Measurements from ENCODE around the gene KIF4A.
A peak's percentile ranks its signal among the peaks of the same experiment; 100 is the strongest.
"Not testable (repeated sequence)": the region's sequence is repeated elsewhere in the genome, so short reads cannot be mapped to it uniquely, and the experiment has no call there.

Gene KIF4A

GRCh38 chrX:70289793-70290770 is at the start of gene KIF4A, which contains the start of gene PDZD11:
KIF4A (plus strand) TSS chrX:70290104; CDS start chrX:70290459, 355 bp downstream.
PDZD11 (minus strand) TSS chrX:70289927; CDS start chrX:70289341, 586 bp downstream.
- DNase-seq, result peak; percentile 49

- no peak for DNase-seq
Observed at GRCh38 chrX:70240751-70241150, 49.2 kb upstream of the KIF4A start.

DNA sequence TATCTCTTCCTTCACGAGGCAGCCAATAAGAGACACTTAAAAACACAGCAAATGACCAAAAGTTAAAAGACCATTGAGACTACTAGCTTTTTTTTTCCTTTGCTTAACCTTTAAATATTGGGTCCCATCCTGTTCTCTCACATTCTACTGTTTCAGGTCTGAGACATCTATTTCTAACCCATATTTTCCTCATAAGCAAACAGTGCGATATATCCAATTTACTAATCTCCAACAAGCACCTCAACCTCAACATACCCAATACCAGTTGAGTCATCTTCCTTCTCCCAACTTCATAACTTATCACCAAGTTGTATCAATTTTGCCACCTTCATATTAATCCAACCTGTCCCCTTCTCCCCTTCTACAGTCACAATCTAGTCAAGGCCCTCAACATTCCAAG is 48.4 kb upstream of the KIF4A start:
- DNase-seq, result no peak

GRCh38 chrX:70243601-70244000 is 46.3 kb upstream of the KIF4A start:
- DNase-seq, result not testable (repeated sequence)

GRCh38 chrX:70244881-70245280 is 45.0 kb upstream of the KIF4A start:
- no peak for DNase-seq

DNA sequence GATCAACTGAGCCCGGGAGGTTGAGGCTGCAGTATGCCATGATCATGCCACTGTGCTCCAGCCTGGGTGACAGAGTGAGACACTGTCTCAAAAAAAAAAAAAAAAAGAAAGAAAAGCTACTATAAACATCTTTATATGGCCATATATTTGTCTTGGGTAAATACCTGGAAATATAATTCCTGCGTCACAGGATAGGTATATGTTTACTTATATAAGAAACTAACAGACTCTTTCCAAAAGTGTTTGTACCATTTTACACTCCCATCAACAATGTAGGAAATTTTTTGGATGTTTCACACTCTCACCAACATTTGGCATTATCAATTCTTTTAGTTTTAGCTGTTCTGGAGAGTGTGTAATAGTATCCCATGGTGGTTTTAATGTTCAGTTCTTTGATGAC is 42.7 kb upstream of the KIF4A start:
- no peak for DNase-seq

DNA sequence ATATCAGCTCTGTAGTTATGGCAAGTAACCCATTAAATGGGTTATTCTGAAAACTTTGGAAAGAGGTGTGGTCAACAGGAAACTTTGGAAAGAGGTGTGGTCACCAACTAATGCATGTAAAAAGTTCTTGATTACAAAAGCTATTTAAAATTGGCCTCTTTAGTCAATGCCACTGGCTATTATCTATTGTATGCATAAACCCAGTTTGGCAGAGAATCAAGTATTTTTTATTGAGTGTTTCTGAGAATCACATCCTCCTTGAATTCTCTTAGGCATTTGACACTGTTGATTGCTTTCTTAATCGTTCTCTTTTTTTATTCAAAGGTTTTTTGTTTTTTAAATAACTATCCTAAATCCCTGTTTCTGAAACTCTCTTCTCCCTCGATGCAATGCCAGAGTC is 37.4 kb upstream of the KIF4A start:
- DNase-seq, result no peak

DNA sequence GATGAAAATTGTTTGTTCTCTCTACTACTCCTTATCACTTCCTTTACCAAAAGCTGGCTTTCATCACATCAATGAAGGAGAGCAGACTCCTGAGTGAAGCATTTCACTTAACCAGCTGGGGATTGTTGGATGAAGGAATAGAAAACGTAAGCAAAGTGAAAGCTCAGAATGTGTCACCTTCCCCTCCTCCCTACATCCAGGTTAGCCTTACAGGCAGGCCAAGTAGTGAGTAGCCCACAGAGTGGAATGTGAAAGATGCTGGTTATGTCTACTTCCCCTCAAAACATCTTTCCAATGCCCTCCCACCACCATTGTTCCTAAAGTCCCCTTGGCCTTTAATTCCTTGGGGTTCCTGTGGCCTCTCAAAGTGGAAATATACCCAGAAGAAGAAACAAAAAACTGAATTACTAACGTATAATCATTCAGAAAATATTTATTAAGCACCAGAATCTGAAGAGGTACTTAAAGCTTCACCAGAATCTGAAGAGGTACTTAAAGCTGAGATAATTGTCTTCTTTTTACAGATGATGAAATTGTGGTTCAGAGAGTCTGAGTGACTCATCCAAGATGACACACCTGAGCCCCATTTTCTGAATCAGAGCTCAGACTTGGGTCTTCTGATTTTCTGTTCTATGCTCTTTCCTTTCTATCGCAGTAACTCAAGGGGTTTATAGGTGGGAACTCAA is 36.4 kb upstream of the KIF4A start:
- no peak for DNase-seq

- no peak for DNase-seq
Observed at GRCh38 chrX:70254063-70254400, 35.9 kb upstream of the KIF4A start.

DNA sequence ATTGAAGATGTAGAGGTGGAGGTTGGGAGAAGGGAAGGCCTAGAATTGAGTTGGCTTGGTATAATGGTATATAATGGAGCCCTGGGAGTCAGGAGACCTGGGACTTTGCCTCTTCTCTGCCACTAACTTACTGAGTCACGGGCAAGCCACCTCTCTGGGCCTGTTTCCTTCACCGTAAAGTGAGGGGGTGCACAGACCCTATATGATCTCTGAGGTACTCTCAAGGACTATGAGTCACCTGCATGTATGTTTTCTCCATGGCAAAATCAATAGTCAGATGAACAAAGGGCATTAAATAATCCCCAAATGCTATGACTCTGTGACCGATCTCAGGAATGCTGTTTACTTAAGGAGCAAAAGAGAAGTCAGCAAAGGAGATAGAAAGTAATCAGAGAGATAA is 35.0 kb upstream of the KIF4A start:
- DNase-seq, result no peak

DNA sequence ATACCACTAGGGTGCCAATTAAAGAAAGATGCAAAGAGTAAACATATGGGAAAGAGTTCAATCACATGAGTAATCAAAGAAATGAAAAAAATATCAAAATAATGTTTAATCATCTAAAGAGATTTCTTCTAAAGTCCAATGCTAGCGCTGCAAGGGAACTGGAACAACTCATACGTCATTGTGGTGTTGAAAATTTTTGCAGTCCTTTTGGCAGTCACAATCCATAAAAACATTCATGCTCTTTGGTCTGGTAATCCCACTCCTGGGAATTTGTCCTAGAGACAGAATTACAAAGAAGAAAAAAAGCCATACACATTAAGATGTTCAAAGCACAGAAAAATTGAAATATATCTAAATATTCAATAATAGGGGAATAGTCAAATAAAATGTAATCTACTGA is 34.5 kb upstream of the KIF4A start:
- DNase-seq, result no peak

GRCh38 chrX:70257423-70258288 is 32.2 kb upstream of the KIF4A start:
- DNase-seq, result no peak

DNA sequence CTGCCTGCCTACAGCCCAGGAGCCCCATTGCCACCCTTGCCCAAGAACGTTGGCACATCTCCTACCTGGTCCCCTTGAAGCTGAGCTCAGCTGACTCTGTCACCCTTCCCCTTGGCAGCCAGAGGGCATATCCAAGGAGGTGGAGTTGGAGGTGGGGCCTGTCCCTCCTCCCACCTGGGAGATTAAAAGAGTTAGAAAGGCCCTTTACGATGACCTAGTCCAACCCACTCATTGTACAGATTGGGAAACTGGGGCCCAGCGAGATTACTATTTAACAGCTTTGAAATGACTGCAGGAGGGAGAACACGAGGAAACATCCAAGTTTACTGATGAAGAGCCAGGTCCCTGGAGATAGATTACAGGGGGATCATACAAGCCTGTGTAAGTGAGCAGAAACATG is 29.8 kb upstream of the KIF4A start, which contains the start of gene P2RY4:
TSS of gene P2RY4 (minus strand) at position 101 of the 400 bp plus-strand sequence. CDS start 580 bp downstream, outside the sequence.
- no peak for DNase-seq

DNA sequence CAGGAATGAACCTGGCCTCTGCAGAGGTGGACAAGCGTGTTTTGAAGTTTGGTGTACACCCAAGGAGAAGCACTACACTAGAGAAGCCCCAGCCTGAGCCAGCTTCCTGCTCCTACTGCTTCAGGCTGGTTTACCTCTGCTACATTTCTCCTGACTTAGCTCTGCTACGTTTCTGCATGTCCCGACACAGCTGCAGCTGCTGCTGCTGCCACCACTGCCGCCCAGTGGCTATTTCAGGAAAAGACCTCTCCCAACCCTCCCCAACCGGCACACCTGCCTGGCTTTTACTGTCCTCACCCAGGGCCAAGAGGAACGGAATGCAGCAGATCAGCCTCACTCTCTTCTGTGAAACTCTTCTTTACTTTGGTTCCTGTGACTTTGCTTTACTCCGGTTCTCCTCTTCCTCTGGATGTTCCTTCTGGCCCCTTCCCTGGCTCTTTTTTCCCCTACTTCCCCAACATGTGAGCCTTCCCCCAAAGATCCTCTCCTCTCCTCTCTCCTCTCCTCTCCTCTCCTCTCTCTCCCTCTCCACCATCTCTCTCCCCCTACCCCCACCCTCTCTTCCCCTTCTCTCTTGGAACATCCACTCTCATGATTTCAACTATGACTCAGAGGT is 26.8 kb upstream of the KIF4A start:
- DNase-seq, result peak; percentile 30

- DNase-seq, result no peak
Observed at GRCh38 chrX:70264784-70265183, 25.1 kb upstream of the KIF4A start.

GRCh38 chrX:70268034-70268433 is 21.9 kb upstream of the KIF4A start, which contains the start of gene ARR3:
ARR3 (plus strand) TSS chrX:70268334; CDS start chrX:70269386, 1,052 bp downstream.
- DNase-seq, result no peak

- not testable (repeated sequence) for DNase-seq
Observed at GRCh38 chrX:70274029-70274428, 15.9 kb upstream of the KIF4A start.

- no peak for DNase-seq
Observed at GRCh38 chrX:70279081-70279480, 10.8 kb upstream of the KIF4A start.

DNA sequence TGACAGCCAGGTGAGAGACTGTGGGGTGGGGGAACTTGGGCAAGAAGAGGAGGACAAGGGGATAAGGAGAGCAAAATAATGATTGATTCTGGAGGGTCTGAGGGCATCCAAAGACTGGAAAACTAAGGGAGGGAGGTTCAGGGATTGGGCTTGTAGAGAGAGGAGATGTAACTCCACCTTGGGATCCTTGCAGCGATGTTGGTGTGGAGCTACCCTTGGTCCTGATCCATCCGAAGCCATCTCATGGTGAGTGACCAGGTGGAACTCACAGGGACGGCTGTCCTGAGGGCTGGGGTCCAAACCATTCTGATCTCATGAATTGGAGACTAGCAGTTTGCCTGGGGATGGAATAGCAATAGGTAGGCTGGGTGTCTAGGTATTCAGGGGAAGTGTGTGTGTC is 9.3 kb upstream of the KIF4A start:
- DNase-seq, result no peak

DNA sequence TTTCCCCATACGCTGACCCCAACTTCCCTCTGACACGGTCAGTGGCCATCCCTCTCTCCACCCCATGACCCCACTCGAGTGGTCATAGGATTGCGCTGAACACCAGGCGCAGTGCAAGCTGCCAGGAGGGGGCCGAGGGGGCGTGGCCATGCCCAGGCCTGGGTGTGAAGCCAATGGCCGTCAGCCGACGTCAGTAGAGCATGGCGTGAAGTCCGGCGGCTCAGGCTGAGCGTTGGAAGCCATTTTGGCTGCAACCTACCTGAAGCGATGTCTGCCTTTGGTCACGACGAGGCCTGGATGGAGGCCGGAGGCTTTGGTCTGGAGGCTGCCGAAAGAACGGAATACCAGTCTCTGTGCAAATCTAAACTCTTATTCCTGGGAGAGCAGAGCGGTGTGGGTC is 8.0 kb upstream of the KIF4A start, which contains the start of gene RAB41:
TSS of gene RAB41 (plus strand) at position 222 of the 400 bp plus-strand sequence. CDS start at position 268, 46 bp downstream.
- DNase-seq, result no peak

- DNase-seq, result no peak
Observed at GRCh38 chrX:70289168-70289792, 624 bp upstream of the KIF4A start.

- DNase-seq, result no peak
Observed at GRCh38 chrX:70292788-70293187, 2.9 kb downstream of the KIF4A start.
